Activated T-helper 1 cell treated with anti-CD3 and anti-CD28 coated beads, Interleukin-12 subunit alpha, Interleukin-12 subunit beta, Interleukin-2, Interleukin-4 antibody, amounts not matched to agents 30 ng/mL and 10 ng/mL and 1 ng/mL, durations not matched to agents 14 hours and 24 hours and 36 hours (primary cell): Measurements from ENCODE around the gene SH3BGR. TPM values are rescaled to one million over a fixed set of nuclear protein-coding genes. Genes with fewer than 3 reads are reported as not detected.

Experiments
- DNase-seq: peaks from one replicate; pipeline ENCODE4 v3.0.0; 2021; ENCODE audit warnings: low spot score
- H3K27ac Mint-ChIP-seq: one replicate; pipeline ENCODE4 v1.8.0; 2021; ENCODE audit warnings: mild to moderate bottlenecking, mixed read lengths
- H3K27me3 Mint-ChIP-seq: one replicate; pipeline ENCODE4 v1.8.0; 2022; ENCODE audit warnings: mild to moderate bottlenecking, moderate library complexity, mixed read lengths; ENCODE audit not compliant: insufficient read depth
- H3K36me3 Mint-ChIP-seq: one replicate; pipeline ENCODE4 v1.8.0; 2021; ENCODE audit warnings: low read depth, mixed read lengths
- H3K4me1 Mint-ChIP-seq: one replicate; pipeline ENCODE4 v1.8.0; 2021; ENCODE audit warnings: low read depth, mixed read lengths
- H3K4me3 Mint-ChIP-seq: one replicate; pipeline ENCODE4 v1.8.0; 2021; ENCODE audit warnings: mild to moderate bottlenecking, moderate library complexity, mixed read lengths
- H3K9me3 Mint-ChIP-seq: one replicate; pipeline ENCODE4 v1.8.0; 2021; ENCODE audit warnings: mixed read lengths
- intact Hi-C: fragments of 100-400 bp; cut with micrococcal nuclease; formaldehyde crosslinking; loops from one replicate; pipeline ENCODE4 v1.15.1; 2024
- total RNA-seq: library from RNA; stranded (reverse); gene quantifications from 2 replicates; pipeline ENCODE4 v1.2.3, GENCODE V29; 2022

Gene SH3BGR
- total RNA-seq, 1 donor from 2014 or later, result 1.7 TPM

- H3K36me3 Mint-ChIP-seq, result no peaks in the 10 kb centered on the region
- no peak for DNase-seq
- no peak overlapping the region for H3K27ac Mint-ChIP-seq
- H3K27me3 Mint-ChIP-seq, result peaks cover 4% of the 10 kb centered on the region
- no peaks in the 10 kb centered on the region for H3K4me1 Mint-ChIP-seq
- intact Hi-C loops, result no loop called here
- no peak overlapping the region for H3K4me3 Mint-ChIP-seq
- H3K9me3 Mint-ChIP-seq, result no peaks in the 10 kb centered on the region
Observed at GRCh38 chr21:39471598-39471997, 19.8 kb downstream of the SH3BGR start.

GRCh38 chr21:39472786-39473185 lies 21.0 kb downstream of the SH3BGR start:
- no peak overlapping the region for H3K27ac Mint-ChIP-seq
- intact Hi-C loops, result no loop called here
- no peaks in the 10 kb centered on the region for H3K9me3 Mint-ChIP-seq
- H3K36me3 Mint-ChIP-seq, result no peaks in the 10 kb centered on the region
- no peak overlapping the region for H3K4me3 Mint-ChIP-seq
- H3K27me3 Mint-ChIP-seq, result peaks cover 4% of the 10 kb centered on the region
- H3K4me1 Mint-ChIP-seq, result no peaks in the 10 kb centered on the region
- no peak for DNase-seq

- H3K9me3 Mint-ChIP-seq, result no peaks in the 10 kb centered on the region
- H3K4me3 Mint-ChIP-seq, result no peak overlapping the region
- no peak overlapping the region for H3K27ac Mint-ChIP-seq
- no peaks in the 10 kb centered on the region for H3K27me3 Mint-ChIP-seq
- no peaks in the 10 kb centered on the region for H3K36me3 Mint-ChIP-seq
- no peaks in the 10 kb centered on the region for H3K4me1 Mint-ChIP-seq
- no peak for DNase-seq
- intact Hi-C loops, result no loop called here
Observed at GRCh38 chr21:39474611-39475010, 22.8 kb downstream of the SH3BGR start.

GRCh38 chr21:39479164-39479813 lies 27.5 kb downstream of the SH3BGR start:
- intact Hi-C loops, result no loop called here
- DNase-seq, result no peak
- H3K36me3 Mint-ChIP-seq, result no peaks in the 10 kb centered on the region
- H3K4me3 Mint-ChIP-seq, result no peak overlapping the region
- peaks cover 2% of the 10 kb centered on the region for H3K27me3 Mint-ChIP-seq
- no peaks in the 10 kb centered on the region for H3K9me3 Mint-ChIP-seq
- no peaks in the 10 kb centered on the region for H3K4me1 Mint-ChIP-seq
- no peak overlapping the region for H3K27ac Mint-ChIP-seq

- Mint-ChIP-seq H3K27me3 (peaks cover 2% of the 10 kb centered on the region), H3K36me3 (no peaks in the 10 kb centered on the region), H3K4me3 (no peak overlapping the region), H3K9me3 (no peaks in the 10 kb centered on the region), H3K27ac (no peak overlapping the region), H3K4me1 (no peaks in the 10 kb centered on the region)
- no peak for DNase-seq
- intact Hi-C loops, result no loop called here
Observed at GRCh38 chr21:39479814-39480182, 28.0 kb downstream of the SH3BGR start.

- H3K4me1 Mint-ChIP-seq, result no peaks in the 10 kb centered on the region
- H3K4me3 Mint-ChIP-seq, result no peak overlapping the region
- H3K36me3 Mint-ChIP-seq, result no peaks in the 10 kb centered on the region
- no peaks in the 10 kb centered on the region for H3K9me3 Mint-ChIP-seq
- H3K27me3 Mint-ChIP-seq, result peaks cover 2% of the 10 kb centered on the region
- DNase-seq, result no peak
- no peak overlapping the region for H3K27ac Mint-ChIP-seq
- intact Hi-C loops, result no loop called here
Observed at GRCh38 chr21:39480271-39480670, 28.5 kb downstream of the SH3BGR start.

- no peak overlapping the region for H3K27ac Mint-ChIP-seq
- DNase-seq, result no peak
- H3K4me3 Mint-ChIP-seq, result no peak overlapping the region
- H3K36me3 Mint-ChIP-seq, result no peaks in the 10 kb centered on the region
- no peaks in the 10 kb centered on the region for H3K4me1 Mint-ChIP-seq
- no peaks in the 10 kb centered on the region for H3K9me3 Mint-ChIP-seq
- H3K27me3 Mint-ChIP-seq, result peaks cover 2% of the 10 kb centered on the region
- intact Hi-C loops, result no loop called here
Observed at GRCh38 chr21:39481886-39482285, 30.1 kb downstream of the SH3BGR start.

GRCh38 chr21:39483917-39484316 lies 32.1 kb downstream of the SH3BGR start:
- H3K9me3 Mint-ChIP-seq, result no peaks in the 10 kb centered on the region
- H3K4me3 Mint-ChIP-seq, result no peak overlapping the region
- H3K27ac Mint-ChIP-seq, result no peak overlapping the region
- no peaks in the 10 kb centered on the region for H3K4me1 Mint-ChIP-seq
- H3K27me3 Mint-ChIP-seq, result peaks cover 2% of the 10 kb centered on the region
- H3K36me3 Mint-ChIP-seq, result no peaks in the 10 kb centered on the region
- intact Hi-C loops, result no loop called here
- DNase-seq, result no peak

- peaks cover 2% of the 10 kb centered on the region for H3K27me3 Mint-ChIP-seq
- H3K4me3 Mint-ChIP-seq, result no peak overlapping the region
- no peak overlapping the region for H3K27ac Mint-ChIP-seq
- no peaks in the 10 kb centered on the region for H3K36me3 Mint-ChIP-seq
- intact Hi-C loops, result no loop called here
- no peak for DNase-seq
- no peaks in the 10 kb centered on the region for H3K9me3 Mint-ChIP-seq
- H3K4me1 Mint-ChIP-seq, result no peaks in the 10 kb centered on the region
Observed at GRCh38 chr21:39484711-39485276, 33.0 kb downstream of the SH3BGR start.

GRCh38 chr21:39489380-39489924 lies 37.7 kb downstream of the SH3BGR start:
- no peak overlapping the region for H3K4me3 Mint-ChIP-seq
- no peaks in the 10 kb centered on the region for H3K27me3 Mint-ChIP-seq
- DNase-seq, result no peak
- intact Hi-C loops, result no loop called here
- no peaks in the 10 kb centered on the region for H3K9me3 Mint-ChIP-seq
- no peak overlapping the region for H3K27ac Mint-ChIP-seq
- H3K4me1 Mint-ChIP-seq, result no peaks in the 10 kb centered on the region
- H3K36me3 Mint-ChIP-seq, result no peaks in the 10 kb centered on the region

- H3K27ac Mint-ChIP-seq, result no peak overlapping the region
- DNase-seq, result no peak
- no peaks in the 10 kb centered on the region for H3K9me3 Mint-ChIP-seq
- no peak overlapping the region for H3K4me3 Mint-ChIP-seq
- intact Hi-C loops, result no loop called here
- H3K36me3 Mint-ChIP-seq, result no peaks in the 10 kb centered on the region
- H3K27me3 Mint-ChIP-seq, result no peaks in the 10 kb centered on the region
- H3K4me1 Mint-ChIP-seq, result no peaks in the 10 kb centered on the region
Observed at GRCh38 chr21:39499156-39499555, 47.4 kb downstream of the SH3BGR start.

- Mint-ChIP-seq H3K27me3 (no peaks in the 10 kb centered on the region), H3K4me1 (no peaks in the 10 kb centered on the region), H3K36me3 (no peaks in the 10 kb centered on the region), H3K4me3 (no peak overlapping the region), H3K27ac (no peak overlapping the region), H3K9me3 (no peaks in the 10 kb centered on the region)
- DNase-seq, result no peak
- intact Hi-C loops, result no loop called here
Observed at GRCh38 chr21:39502631-39503030, 50.9 kb downstream of the SH3BGR start.

- Mint-ChIP-seq H3K27me3 (no peaks in the 10 kb centered on the region), H3K27ac (no peak overlapping the region), H3K9me3 (no peaks in the 10 kb centered on the region), H3K36me3 (no peaks in the 10 kb centered on the region), H3K4me1 (no peaks in the 10 kb centered on the region), H3K4me3 (no peak overlapping the region)
- intact Hi-C loops, result no loop called here
- no peak for DNase-seq
Observed at GRCh38 chr21:39503123-39503762, 51.5 kb downstream of the SH3BGR start.
